ENCODE measurements around the gene NR3C2.

DNA sequence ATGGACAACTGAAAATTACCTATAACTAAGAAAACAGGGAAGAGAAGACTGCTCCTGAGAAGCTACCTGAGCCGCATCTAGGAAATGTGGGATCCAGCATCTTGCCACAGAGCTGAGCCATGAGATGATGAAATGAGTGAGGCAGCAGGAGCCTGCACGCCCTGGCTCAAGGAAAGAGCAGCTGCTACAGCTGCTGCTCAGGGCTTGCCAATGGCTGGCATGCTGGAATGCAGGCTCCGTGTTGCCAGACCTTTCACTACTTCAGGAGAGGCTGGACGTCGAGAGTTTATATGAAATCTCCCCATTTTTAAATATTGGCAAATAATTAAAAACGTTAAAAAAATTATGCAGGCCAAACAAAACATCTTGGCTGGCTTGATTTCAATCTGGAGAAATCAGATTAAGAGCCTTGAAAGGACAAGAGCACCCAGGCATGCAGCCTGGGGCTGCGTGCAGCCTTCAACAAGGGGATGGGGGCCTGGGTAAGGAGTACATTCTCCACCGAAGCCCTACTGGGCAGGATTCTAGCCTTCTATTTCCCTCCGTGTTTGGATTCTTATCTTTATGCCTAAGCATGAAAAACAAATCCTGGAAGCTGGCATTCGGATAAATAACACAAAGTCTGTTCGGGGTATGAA, 227.6 kb downstream of the NR3C2 start:
- TF ChIP-seq, protein P1, sequence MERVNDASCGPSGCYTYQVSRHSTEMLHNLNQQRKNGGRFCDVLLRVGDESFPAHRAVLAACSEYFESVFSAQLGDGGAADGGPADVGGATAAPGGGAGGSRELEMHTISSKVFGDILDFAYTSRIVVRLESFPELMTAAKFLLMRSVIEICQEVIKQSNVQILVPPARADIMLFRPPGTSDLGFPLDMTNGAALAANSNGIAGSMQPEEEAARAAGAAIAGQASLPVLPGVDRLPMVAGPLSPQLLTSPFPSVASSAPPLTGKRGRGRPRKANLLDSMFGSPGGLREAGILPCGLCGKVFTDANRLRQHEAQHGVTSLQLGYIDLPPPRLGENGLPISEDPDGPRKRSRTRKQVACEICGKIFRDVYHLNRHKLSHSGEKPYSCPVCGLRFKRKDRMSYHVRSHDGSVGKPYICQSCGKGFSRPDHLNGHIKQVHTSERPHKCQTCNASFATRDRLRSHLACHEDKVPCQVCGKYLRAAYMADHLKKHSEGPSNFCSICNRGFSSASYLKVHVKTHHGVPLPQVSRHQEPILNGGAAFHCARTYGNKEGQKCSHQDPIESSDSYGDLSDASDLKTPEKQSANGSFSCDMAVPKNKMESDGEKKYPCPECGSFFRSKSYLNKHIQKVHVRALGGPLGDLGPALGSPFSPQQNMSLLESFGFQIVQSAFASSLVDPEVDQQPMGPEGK (CRISPR knock-in tag; IDR thresholded peaks at IDR 0.05; ENCODE audit: borderline replicate concordance), result no peak
- TF ChIP-seq, protein P2, sequence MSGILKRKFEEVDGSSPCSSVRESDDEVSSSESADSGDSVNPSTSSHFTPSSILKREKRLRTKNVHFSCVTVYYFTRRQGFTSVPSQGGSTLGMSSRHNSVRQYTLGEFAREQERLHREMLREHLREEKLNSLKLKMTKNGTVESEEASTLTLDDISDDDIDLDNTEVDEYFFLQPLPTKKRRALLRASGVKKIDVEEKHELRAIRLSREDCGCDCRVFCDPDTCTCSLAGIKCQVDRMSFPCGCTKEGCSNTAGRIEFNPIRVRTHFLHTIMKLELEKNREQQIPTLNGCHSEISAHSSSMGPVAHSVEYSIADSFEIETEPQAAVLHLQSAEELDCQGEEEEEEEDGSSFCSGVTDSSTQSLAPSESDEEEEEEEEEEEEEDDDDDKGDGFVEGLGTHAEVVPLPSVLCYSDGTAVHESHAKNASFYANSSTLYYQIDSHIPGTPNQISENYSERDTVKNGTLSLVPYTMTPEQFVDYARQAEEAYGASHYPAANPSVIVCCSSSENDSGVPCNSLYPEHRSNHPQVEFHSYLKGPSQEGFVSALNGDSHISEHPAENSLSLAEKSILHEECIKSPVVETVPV (CRISPR knock-in tag; IDR thresholded peaks at IDR 0.05), result no peak
- TF ChIP-seq BACH2 (CRISPR knock-in tag; IDR thresholded peaks at IDR 0.05; ENCODE audit: borderline replicate concordance) (no peak), RARB (CRISPR knock-in tag; IDR thresholded peaks at IDR 0.05) (no peak), ARNTL (CRISPR knock-in tag; IDR thresholded peaks at IDR 0.05; ENCODE audit: borderline replicate concordance, low read depth) (no peak), ESRRG (CRISPR knock-in tag; IDR thresholded peaks at IDR 0.05) (no peak)
- TF ChIP-seq, protein P3, sequence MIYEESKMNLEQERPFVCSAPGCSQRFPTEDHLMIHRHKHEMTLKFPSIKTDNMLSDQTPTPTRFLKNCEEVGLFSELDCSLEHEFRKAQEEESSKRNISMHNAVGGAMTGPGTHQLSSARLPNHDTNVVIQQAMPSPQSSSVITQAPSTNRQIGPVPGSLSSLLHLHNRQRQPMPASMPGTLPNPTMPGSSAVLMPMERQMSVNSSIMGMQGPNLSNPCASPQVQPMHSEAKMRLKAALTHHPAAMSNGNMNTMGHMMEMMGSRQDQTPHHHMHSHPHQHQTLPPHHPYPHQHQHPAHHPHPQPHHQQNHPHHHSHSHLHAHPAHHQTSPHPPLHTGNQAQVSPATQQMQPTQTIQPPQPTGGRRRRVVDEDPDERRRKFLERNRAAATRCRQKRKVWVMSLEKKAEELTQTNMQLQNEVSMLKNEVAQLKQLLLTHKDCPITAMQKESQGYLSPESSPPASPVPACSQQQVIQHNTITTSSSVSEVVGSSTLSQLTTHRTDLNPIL (CRISPR knock-in tag; IDR thresholded peaks at IDR 0.05; ENCODE audit: low read depth), result no peak
